WTC11 (cell line): ENCODE measurements around the gene TMEM190. TPM values are rescaled to one million over a fixed set of nuclear protein-coding genes. Genes with fewer than 3 reads are reported as not detected.

Source experiments
- ATAC-seq: fragments of 200-7000 bp; cut with Tn5 transposase; 2 replicates; pipeline ENCODE4 v1.10.0; 2021; ENCODE audit warnings: mild to moderate bottlenecking, moderate library complexity
- CTCF ChIA-PET: fragments of 300-600 bp; sonication (Branson Sonifier 250); formaldehyde crosslinking; loops from one replicate; lab custom pipeline; 2021; ENCODE audit warnings: antibody characterized with exemption; lab: Charles Lee
- POLR2A ChIA-PET: fragments of 350-600 bp; sonication (Branson Sonifier 250); formaldehyde crosslinking; loops from one replicate; lab custom pipeline; 2021; ENCODE audit warnings: antibody characterized with exemption; lab: Charles Lee
- DNase-seq: peaks from one replicate; pipeline ENCODE4 v3.0.0; 2021; ENCODE audit warnings: low spot score
- H3K27ac Mint-ChIP-seq: 2 replicates; pipeline ENCODE4 v1.8.0; 2021; ENCODE audit warnings: mixed read lengths
- H3K27me3 Mint-ChIP-seq: 2 replicates; pipeline ENCODE4 v1.8.0; 2021; ENCODE audit warnings: low read depth, mild to moderate bottlenecking, moderate library complexity, mixed read lengths
- H3K36me3 Mint-ChIP-seq: 2 replicates; pipeline ENCODE4 v1.8.0; 2021; ENCODE audit warnings: mixed read lengths
- H3K4me1 Mint-ChIP-seq: 2 replicates; pipeline ENCODE4 v1.8.0; 2022; ENCODE audit warnings: mixed read lengths
- H3K4me3 Mint-ChIP-seq: 2 replicates; pipeline ENCODE4 v1.8.0; 2021; ENCODE audit warnings: mild to moderate bottlenecking, moderate library complexity, mixed read lengths
- H3K9me3 Mint-ChIP-seq: 2 replicates; pipeline ENCODE4 v1.8.0; 2021; ENCODE audit warnings: mixed read lengths
- ATF1 ChIP-seq: sonication (generic); formaldehyde crosslinking; IDR thresholded peaks from 2 replicates; pipeline ENCODE4 v1.8.1; 2023; ENCODE audit warnings: mild to moderate bottlenecking, moderate library complexity, missing genetic modification reagents
- ETV6 ChIP-seq: sonication (generic); formaldehyde crosslinking; IDR thresholded peaks from 2 replicates; pipeline ENCODE4 v1.8.1; 2022; ENCODE audit warnings: mild to moderate bottlenecking, missing genetic modification reagents
- FOXJ3 ChIP-seq: sonication (generic); formaldehyde crosslinking; IDR thresholded peaks from 2 replicates; pipeline ENCODE4 v1.9.0; 2021; ENCODE audit warnings: missing genetic modification reagents, mild to moderate bottlenecking, borderline replicate concordance
- HMGA2 ChIP-seq: fragments of 250-450 bp; sonication (Bioruptor Pico); IDR thresholded peaks from 2 replicates; pipeline ENCODE4 v1.4.0; 2021; ENCODE audit warnings: mild to moderate bottlenecking, moderate library complexity
- JUN ChIP-seq: sonication (generic); formaldehyde crosslinking; IDR thresholded peaks from 2 replicates; pipeline ENCODE4 v1.8.0; 2023; ENCODE audit warnings: mild to moderate bottlenecking, missing genetic modification reagents
- MYBL2 ChIP-seq: sonication (generic); formaldehyde crosslinking; IDR thresholded peaks from 2 replicates; pipeline ENCODE4 v1.8.1; 2023; ENCODE audit warnings: mild to moderate bottlenecking, moderate library complexity, missing genetic modification reagents
- NFYB ChIP-seq: sonication (generic); formaldehyde crosslinking; conservative IDR thresholded peaks from 2 replicates; pipeline ENCODE4 v1.8.0; 2022; ENCODE audit warnings: low read depth, missing genetic modification reagents
- OVOL2 ChIP-seq: fragments of 250-450 bp; sonication (Bioruptor Pico); IDR thresholded peaks from 2 replicates; pipeline ENCODE4 v1.9.0; 2021; ENCODE audit warnings: mild to moderate bottlenecking, borderline replicate concordance
- RORB ChIP-seq: fragments of 250-450 bp; sonication (Bioruptor Pico); IDR thresholded peaks from 2 replicates; pipeline ENCODE4 v1.9.0; 2021; ENCODE audit warnings: mild to moderate bottlenecking
- SP1 ChIP-seq: sonication (generic); formaldehyde crosslinking; conservative IDR thresholded peaks from 2 replicates; pipeline ENCODE4 v1.8.1; 2022; ENCODE audit warnings: missing genetic modification reagents
- TP53 ChIP-seq: sonication (generic); formaldehyde crosslinking; IDR thresholded peaks from 2 replicates; pipeline ENCODE4 v1.8.1; 2023; ENCODE audit warnings: mild to moderate bottlenecking, missing genetic modification reagents
- ZNF232 ChIP-seq: sonication (generic); formaldehyde crosslinking; IDR thresholded peaks from 2 replicates; pipeline ENCODE4 v1.8.0; 2022; ENCODE audit warnings: mild to moderate bottlenecking, missing genetic modification reagents
- ZNF396 ChIP-seq: fragments of 250-450 bp; sonication (Bioruptor Pico); IDR thresholded peaks from 2 replicates; pipeline ENCODE4 v1.8.0; 2021; ENCODE audit warnings: mild to moderate bottlenecking, moderate library complexity, borderline replicate concordance
- ZNF423 ChIP-seq: fragments of 250-450 bp; sonication (Bioruptor Pico); IDR thresholded peaks from 2 replicates; pipeline ENCODE4 v2.1.2; 2022; ENCODE audit warnings: mild to moderate bottlenecking, moderate library complexity
- total RNA-seq: library from RNA; stranded (reverse); gene quantifications from 3 replicates; pipeline ENCODE4 v1.2.3, GENCODE V29; 2021
- TF ChIP-seq, protein P1 (sequence below): sonication (generic); formaldehyde crosslinking; IDR thresholded peaks from 2 replicates; pipeline ENCODE4 v1.8.1; 2022; ENCODE audit warnings: missing genetic modification reagents, borderline replicate concordance
- TF ChIP-seq, protein P2 (sequence below): sonication (generic); formaldehyde crosslinking; IDR thresholded peaks from 2 replicates; pipeline ENCODE4 v1.8.1; 2023; ENCODE audit warnings: mild to moderate bottlenecking, missing genetic modification reagents, borderline replicate concordance
- TF ChIP-seq, protein P3 (sequence below): sonication (generic); formaldehyde crosslinking; IDR thresholded peaks from 2 replicates; pipeline ENCODE4 v1.8.0; 2022; ENCODE audit warnings: mild to moderate bottlenecking, missing genetic modification reagents
- TF ChIP-seq, protein P4 (sequence below): fragments of 250-450 bp; sonication (Bioruptor Pico); IDR thresholded peaks from 2 replicates; pipeline ENCODE4 v1.9.0; 2021; ENCODE audit warnings: mild to moderate bottlenecking

Gene TMEM190
- total RNA-seq, 1 experiment from 2014 or later, result 0.33 TPM

DNA sequence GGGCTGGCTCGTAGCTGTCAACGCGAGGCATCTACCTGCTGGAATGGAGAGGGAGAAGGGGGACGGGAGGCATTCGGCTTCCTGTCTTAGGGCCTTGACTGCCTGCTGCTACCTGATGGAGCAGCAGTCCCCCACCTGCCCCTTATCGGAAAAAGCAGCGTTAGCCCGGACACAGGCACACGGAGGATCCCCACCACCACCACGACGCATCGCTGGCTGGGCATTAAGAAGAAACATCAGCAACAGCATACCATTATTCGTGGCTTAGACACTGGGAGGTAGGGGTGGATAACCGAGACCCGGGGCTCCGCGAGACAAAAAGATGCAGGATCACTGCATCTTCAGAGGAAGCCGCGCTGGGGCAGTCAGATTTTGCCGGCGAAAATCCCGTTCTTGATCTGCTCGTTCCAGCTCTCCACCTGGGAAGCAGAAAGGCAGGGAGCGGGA is 23.2 kb upstream of the TMEM190 start (continued):
- no peak for TF ChIP-seq ETV6 (CRISPR knock-in tag)
- TF ChIP-seq ZNF396 (CRISPR knock-in tag), result no peak

DNA sequence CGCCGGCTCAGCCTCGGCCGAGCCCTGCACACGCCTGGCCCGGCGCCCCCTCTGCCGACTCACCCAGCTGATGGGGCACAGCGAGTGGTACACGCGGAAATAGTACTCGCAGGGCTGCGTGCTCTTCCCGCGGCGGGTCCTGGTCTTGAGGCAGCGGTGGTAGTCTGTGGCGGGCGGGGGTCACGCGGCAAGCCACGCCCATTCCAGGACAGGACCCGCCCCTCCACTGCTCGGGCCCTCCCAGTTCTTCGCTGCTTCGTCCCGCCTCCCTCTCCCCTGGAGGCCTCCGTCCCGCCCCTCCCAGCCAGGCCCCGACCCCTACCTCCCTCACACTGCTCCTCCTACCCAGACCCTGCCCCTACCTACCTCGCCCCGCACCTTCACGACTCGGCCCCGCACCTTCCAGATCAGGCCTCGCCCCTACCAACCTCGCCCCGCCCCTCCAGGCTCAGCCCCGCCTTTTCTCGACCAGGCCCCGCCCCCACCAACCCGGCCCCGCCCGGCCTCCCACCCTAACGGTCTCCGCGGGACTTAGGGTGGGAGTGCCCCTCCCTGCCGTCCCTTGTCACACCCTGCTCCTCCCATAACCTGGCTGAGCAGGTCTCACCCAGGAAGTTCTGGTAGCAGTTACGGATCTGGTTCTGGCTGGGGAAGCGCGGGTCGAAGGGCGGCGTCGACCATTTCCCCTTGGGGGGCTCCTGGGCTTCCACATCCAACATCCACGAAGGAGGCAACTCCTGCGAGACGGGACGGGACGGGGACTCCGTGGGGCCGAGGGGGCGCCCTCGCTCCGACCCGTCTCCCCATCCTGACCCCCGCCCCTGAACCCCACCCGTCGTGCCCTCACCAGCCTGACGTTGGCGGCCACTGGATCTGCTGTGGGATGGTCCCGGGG is 22.6 kb upstream of the TMEM190 start:
- H3K27me3 Mint-ChIP-seq, result peaks cover 83% of the 10 kb centered on the region
- H3K36me3 Mint-ChIP-seq, result no peaks in the 10 kb centered on the region
- no peaks in the 10 kb centered on the region for H3K9me3 Mint-ChIP-seq
- peak overlapping the region; percentile 69 for H3K4me3 Mint-ChIP-seq
- peaks cover 37% of the 10 kb centered on the region for H3K4me1 Mint-ChIP-seq
- ATAC-seq (peak; percentile 85), DNase-seq (peak; percentile 82)
- ChIA-PET CTCF (interaction anchor here (0.6 to 1.5 kb wide), 6 partner anchors 10 to 193 kb away, joined by 3 to 5 read pairs (median 3); partner anchors contain the start of gene KMT5C), POLR2A (interaction anchor here (0.6 to 1.6 kb wide), 4 partner anchors 13 to 16 kb away, joined by 3 to 5 read pairs (median 4); partner anchors contain the start of genes IL11 and KMT5C)
- no peak overlapping the region for H3K27ac Mint-ChIP-seq
- TF ChIP-seq SP1 (CRISPR knock-in tag) (peak; percentile 82), OVOL2 (CRISPR knock-in tag) (no peak)
- TF ChIP-seq, protein P1, sequence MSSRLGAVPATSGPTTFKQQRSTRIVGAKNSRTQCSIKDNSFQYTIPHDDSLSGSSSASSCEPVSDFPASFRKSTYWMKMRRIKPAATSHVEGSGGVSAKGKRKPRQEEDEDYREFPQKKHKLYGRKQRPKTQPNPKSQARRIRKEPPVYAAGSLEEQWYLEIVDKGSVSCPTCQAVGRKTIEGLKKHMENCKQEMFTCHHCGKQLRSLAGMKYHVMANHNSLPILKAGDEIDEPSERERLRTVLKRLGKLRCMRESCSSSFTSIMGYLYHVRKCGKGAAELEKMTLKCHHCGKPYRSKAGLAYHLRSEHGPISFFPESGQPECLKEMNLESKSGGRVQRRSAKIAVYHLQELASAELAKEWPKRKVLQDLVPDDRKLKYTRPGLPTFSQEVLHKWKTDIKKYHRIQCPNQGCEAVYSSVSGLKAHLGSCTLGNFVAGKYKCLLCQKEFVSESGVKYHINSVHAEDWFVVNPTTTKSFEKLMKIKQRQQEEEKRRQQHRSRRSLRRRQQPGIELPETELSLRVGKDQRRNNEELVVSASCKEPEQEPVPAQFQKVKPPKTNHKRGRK, result no peak

DNA sequence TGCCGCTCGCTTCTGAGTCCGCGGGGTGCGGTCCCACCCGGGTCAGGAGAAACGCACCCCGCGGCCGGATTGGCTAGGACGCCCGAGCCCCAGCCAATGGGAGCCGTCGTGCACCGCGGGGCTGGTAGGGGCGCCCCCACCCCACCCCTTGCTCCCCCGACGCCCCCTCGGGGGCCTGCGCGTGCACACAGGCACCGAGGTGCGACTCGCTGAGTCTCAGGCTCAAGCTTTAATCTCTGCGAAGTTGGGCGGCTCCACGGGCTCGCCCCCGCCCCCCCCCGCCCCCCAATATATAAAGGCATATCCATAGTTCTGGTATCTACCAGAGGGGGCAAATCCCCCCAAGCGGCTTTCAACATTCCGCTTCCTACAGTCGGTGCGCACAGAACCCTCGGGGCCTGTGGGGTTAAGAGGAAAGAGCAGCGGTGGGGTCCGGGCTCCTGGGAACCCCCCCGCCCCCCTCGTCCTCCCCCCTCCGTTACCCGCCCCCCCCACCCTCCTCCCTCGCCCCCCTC is 21.9 kb upstream of the TMEM190 start, which contains the start of gene COX6B2:
Gene COX6B2 (minus strand): TSS at position 22 of the 515 bp plus-strand sequence. CDS start 198 bp downstream, outside the sequence.
- H3K9me3 Mint-ChIP-seq, result no peaks in the 10 kb centered on the region
- peaks cover 88% of the 10 kb centered on the region for H3K27me3 Mint-ChIP-seq
- peak within 1 kb of the TSS; percentile 69 for H3K4me3 Mint-ChIP-seq
- ATAC-seq, result peak; percentile 3; the same call in 1 of the 2 replicates
- ChIA-PET POLR2A (interaction anchor here (1.5 kb wide), 1 partner anchor 16 kb away, joined by 4 read pairs; the partner anchor contains the start of gene KMT5C), CTCF (interaction anchor here (1.1 to 2.4 kb wide), 4 partner anchors 11 to 53 kb away, joined by 3 to 8 read pairs (median 5); partner anchors contain the start of genes KMT5C and TMEM238)
- no peak within 1 kb of the TSS for H3K27ac Mint-ChIP-seq
- 0 out of 2 replicates have a peak, but pooled peaks have one; percentile 23 for TF ChIP-seq NFYB (CRISPR knock-in tag)
- TF ChIP-seq HMGA2 (CRISPR knock-in tag), result no peak
- no peaks in the 10 kb centered on the region for H3K36me3 Mint-ChIP-seq
- no peak for DNase-seq
- peaks cover 31% of the 10 kb centered on the region for H3K4me1 Mint-ChIP-seq

DNA sequence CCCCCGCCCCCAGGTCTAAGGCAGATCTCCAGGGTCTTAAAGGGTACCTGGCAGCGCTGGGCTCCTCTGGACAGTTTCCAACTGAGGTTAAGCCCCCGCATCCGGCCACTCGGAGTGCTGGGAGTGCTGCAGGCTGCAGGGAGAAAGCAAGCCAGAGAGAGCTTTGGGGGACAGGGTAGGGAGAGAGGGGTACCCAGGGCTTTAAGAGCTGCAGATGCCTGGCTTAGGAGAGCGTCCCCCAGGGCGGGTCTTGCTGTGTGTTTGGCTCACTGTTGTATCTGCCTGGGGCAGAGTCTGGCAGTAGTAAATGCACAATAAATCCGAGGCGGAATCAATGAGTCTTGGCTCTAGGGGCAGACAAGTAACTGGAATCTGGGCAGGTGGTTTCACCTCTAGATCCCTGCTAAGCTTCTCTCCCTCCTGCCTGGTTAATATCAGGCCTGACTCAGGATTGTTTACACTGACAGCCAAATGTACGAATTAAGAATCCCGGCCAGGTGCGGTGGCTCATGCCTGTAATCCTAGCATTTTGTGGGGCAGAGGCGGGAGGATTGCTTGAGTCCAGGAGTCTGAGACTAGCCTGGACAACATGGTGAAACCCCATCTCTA is 21.3 kb upstream of the TMEM190 start:
- no peak overlapping the region for H3K27ac Mint-ChIP-seq
- peak overlapping the region; percentile 49 for H3K4me3 Mint-ChIP-seq
- no peaks in the 10 kb centered on the region for H3K9me3 Mint-ChIP-seq
- ATAC-seq (no peak), DNase-seq (no peak)
- CTCF ChIA-PET, result interaction anchor here (1.1 to 2.4 kb wide), 7 partner anchors 10 to 190 kb away, joined by 3 to 8 read pairs (median 4); partner anchors contain the start of genes KMT5C and TMEM238
- no peaks in the 10 kb centered on the region for H3K36me3 Mint-ChIP-seq
- POLR2A ChIA-PET, result interaction anchor here (1.5 kb wide), 1 partner anchor 16 kb away, joined by 4 read pairs; the partner anchor contains the start of gene KMT5C
- H3K27me3 Mint-ChIP-seq, result peaks cover 88% of the 10 kb centered on the region
- H3K4me1 Mint-ChIP-seq, result peaks cover 27% of the 10 kb centered on the region
- TF ChIP-seq RORB (CRISPR knock-in tag) (no peak), ATF1 (CRISPR knock-in tag) (no peak), MYBL2 (CRISPR knock-in tag) (no peak), ZNF396 (CRISPR knock-in tag) (no peak), JUN (no peak), ZNF423 (no peak), TP53 (CRISPR knock-in tag) (no peak), FOXJ3 (CRISPR knock-in tag) (no peak), ZNF232 (no peak)
- TF ChIP-seq, protein P2, sequence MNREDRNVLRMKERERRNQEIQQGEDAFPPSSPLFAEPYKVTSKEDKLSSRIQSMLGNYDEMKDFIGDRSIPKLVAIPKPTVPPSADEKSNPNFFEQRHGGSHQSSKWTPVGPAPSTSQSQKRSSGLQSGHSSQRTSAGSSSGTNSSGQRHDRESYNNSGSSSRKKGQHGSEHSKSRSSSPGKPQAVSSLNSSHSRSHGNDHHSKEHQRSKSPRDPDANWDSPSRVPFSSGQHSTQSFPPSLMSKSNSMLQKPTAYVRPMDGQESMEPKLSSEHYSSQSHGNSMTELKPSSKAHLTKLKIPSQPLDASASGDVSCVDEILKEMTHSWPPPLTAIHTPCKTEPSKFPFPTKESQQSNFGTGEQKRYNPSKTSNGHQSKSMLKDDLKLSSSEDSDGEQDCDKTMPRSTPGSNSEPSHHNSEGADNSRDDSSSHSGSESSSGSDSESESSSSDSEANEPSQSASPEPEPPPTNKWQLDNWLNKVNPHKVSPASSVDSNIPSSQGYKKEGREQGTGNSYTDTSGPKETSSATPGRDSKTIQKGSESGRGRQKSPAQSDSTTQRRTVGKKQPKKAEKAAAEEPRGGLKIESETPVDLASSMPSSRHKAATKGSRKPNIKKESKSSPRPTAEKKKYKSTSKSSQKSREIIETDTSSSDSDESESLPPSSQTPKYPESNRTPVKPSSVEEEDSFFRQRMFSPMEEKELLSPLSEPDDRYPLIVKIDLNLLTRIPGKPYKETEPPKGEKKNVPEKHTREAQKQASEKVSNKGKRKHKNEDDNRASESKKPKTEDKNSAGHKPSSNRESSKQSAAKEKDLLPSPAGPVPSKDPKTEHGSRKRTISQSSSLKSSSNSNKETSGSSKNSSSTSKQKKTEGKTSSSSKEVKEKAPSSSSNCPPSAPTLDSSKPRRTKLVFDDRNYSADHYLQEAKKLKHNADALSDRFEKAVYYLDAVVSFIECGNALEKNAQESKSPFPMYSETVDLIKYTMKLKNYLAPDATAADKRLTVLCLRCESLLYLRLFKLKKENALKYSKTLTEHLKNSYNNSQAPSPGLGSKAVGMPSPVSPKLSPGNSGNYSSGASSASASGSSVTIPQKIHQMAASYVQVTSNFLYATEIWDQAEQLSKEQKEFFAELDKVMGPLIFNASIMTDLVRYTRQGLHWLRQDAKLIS, result no peak
- TF ChIP-seq, protein P3, sequence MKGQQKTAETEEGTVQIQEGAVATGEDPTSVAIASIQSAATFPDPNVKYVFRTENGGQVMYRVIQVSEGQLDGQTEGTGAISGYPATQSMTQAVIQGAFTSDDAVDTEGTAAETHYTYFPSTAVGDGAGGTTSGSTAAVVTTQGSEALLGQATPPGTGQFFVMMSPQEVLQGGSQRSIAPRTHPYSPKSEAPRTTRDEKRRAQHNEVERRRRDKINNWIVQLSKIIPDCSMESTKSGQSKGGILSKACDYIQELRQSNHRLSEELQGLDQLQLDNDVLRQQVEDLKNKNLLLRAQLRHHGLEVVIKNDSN (CRISPR knock-in tag), result no peak
- TF ChIP-seq, protein P4, sequence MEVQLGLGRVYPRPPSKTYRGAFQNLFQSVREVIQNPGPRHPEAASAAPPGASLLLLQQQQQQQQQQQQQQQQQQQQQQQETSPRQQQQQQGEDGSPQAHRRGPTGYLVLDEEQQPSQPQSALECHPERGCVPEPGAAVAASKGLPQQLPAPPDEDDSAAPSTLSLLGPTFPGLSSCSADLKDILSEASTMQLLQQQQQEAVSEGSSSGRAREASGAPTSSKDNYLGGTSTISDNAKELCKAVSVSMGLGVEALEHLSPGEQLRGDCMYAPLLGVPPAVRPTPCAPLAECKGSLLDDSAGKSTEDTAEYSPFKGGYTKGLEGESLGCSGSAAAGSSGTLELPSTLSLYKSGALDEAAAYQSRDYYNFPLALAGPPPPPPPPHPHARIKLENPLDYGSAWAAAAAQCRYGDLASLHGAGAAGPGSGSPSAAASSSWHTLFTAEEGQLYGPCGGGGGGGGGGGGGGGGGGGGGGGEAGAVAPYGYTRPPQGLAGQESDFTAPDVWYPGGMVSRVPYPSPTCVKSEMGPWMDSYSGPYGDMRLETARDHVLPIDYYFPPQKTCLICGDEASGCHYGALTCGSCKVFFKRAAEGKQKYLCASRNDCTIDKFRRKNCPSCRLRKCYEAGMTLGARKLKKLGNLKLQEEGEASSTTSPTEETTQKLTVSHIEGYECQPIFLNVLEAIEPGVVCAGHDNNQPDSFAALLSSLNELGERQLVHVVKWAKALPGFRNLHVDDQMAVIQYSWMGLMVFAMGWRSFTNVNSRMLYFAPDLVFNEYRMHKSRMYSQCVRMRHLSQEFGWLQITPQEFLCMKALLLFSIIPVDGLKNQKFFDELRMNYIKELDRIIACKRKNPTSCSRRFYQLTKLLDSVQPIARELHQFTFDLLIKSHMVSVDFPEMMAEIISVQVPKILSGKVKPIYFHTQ (CRISPR knock-in tag), result no peak
